ENCODE data around the gene GRAMD1A. TPM values are rescaled to one million over a fixed set of nuclear protein-coding genes. Genes with fewer than 3 reads are reported as not detected.

The GRAMD1A gene
- total and polyA plus RNA-seq, 9 of the 15 experiments (the other 6 are each of a cell fraction or from before 2014, with no cell fraction given), result 1.4 to 63.8 (median 38.5) TPM

- BruUV-seq (replicated peaks), result no TSS peak
- H2AFZ ChIP-seq (ENCODE audit: low read depth, low read length), result no peak overlapping the region
Observed at GRCh38 chr19:35075202-35076025, 75.3 kb downstream of the GRAMD1A start.

More at GRCh38 chr19:35075202-35076025, 75.3 kb downstream of the GRAMD1A start:
- FAIRE-seq (no peak), DNase-seq (ENCODE audit: extremely low read depth in 1 of 4, low spot score in 3 of 4) (no peak), ATAC-seq (no peak)
- Histone ChIP-seq H3K4me2 (ENCODE audit: insufficient read depth, low read length) (no peak overlapping the region), H3K9ac (ENCODE audit: insufficient read depth in 1 of 2, low read depth in 2 of 2, low read length in 2 of 2) (0 out of 4 replicates have a peak overlapping the region, but pooled peaks of 1 of the 2 experiments have one; percentile 8), H3K4me3 (no peak overlapping the region), H3K27ac (ENCODE audit: extremely low read depth, low read depth, low read length) (no peak overlapping the region), H3K4me1 (replicated peaks in 1 of 2; ENCODE audit: control insufficient read depth in 2 of 2, insufficient read depth in 2 of 2, low read length in 2 of 2) (peaks cover 0 to 27% of the 10 kb centered on the region in 2 experiments; a peak in 2 of 5 replicates), H3K36me3 (ENCODE audit: control insufficient read depth, insufficient read depth, low read length) (no peaks in the 10 kb centered on the region), H3K27me3 (ENCODE audit: control insufficient read depth in 2 of 2, insufficient read depth in 2 of 2, low read length in 2 of 2) (peaks cover 37 to 69% of the 10 kb centered on the region in 2 experiments; a peak in 4 of 5 replicates), H3K9me1 (ENCODE audit: control insufficient read depth, insufficient read depth, low read length) (no peaks in the 10 kb centered on the region), H4K20me1 (replicated peaks; ENCODE audit: control insufficient read depth, insufficient read depth, low read length) (no peaks in the 10 kb centered on the region), H3K9me3 (replicated peaks; ENCODE audit: control insufficient read depth, insufficient read depth, low read depth, low read length) (no peaks in the 10 kb centered on the region; the same call in 1 of the 2 replicates), H3K79me2 (ENCODE audit: control insufficient read depth, insufficient read depth, low read length) (no peaks in the 10 kb centered on the region)
- intact Hi-C loops (cut with micrococcal nuclease), result no loop called here
- POLR2A ChIA-PET, result no interaction called here
- in situ Hi-C loops (cut with MboI), result no loop called here
- TF ChIP-seq MITF (IDR thresholded peaks at IDR 0.05), result no peak
- TF ChIP-seq ELF4 (CRISPR knock-in tag; IDR thresholded peaks at IDR 0.05), result 0 out of 2 replicates have a peak, but pooled peaks have one; percentile 45
- no peak for TF ChIP-seq TCFL5 (CRISPR knock-in tag; conservative IDR thresholded peaks at IDR 0.05)
- TF ChIP-seq FOXK2 (conservative IDR thresholded peaks at IDR 0.05 in 1 of 2, IDR thresholded peaks at IDR 0.05 in 1 of 2; ENCODE audit: low read depth in 2 of 2), result no peak
- no peak for TF ChIP-seq MTA3 (IDR thresholded peaks at IDR 0.05; ENCODE audit: borderline replicate concordance)
- no peak for TF ChIP-seq NRF1 (conservative IDR thresholded peaks at IDR 0.05 in 1 of 2, IDR thresholded peaks at IDR 0.05 in 1 of 2)
- TF ChIP-seq ZNF175 (CRISPR knock-in tag; IDR thresholded peaks at IDR 0.05; ENCODE audit: low read depth), result no peak
- CTCF ChIA-PET (ENCODE audit: low intra/inter-chr PET ratio), result no interaction called here
- WGBS (ENCODE audit: insufficient coverage, low coverage, missing lambda C conversion rate), result 1% methylated on average over 8 of the region's 21 CpGs
